Activated CD8-positive, alpha-beta T cell treated with anti-CD3 and anti-CD28 coated beads for 36 hours (primary cell): ENCODE results near the gene ZNF236. TPM values are rescaled to one million over a fixed set of nuclear protein-coding genes. Genes with fewer than 3 reads are reported as not detected.

Experiments used
- ATAC-seq: fragments of 200-7000 bp; cut with Tn5 transposase; one replicate; pipeline ENCODE4 v1.10.0; 2021; ENCODE audit warnings: mild to moderate bottlenecking, moderate library complexity
- CTCF ChIA-PET: fragments of 350-600 bp; sonication (Branson Sonifier 250); formaldehyde crosslinking; loops from one replicate; lab custom pipeline; 2021; ENCODE audit warnings: antibody characterized with exemption; lab: Charles Lee
- POLR2A ChIA-PET: fragments of 350-600 bp; sonication (Branson Sonifier 250); formaldehyde crosslinking; loops from one replicate; lab custom pipeline; 2021; ENCODE audit warnings: antibody characterized with exemption; lab: Charles Lee
- DNase-seq: peaks from one replicate; pipeline ENCODE4 v3.0.0-alpha.2; 2020
- H3K27ac Mint-ChIP-seq: one replicate; pipeline ENCODE4 v1.8.0; 2021; ENCODE audit warnings: mild to moderate bottlenecking, mixed read lengths
- H3K27me3 Mint-ChIP-seq: one replicate; pipeline ENCODE4 v1.8.0; 2021; ENCODE audit warnings: mixed read lengths
- H3K36me3 Mint-ChIP-seq: one replicate; pipeline ENCODE4 v1.8.0; 2021; ENCODE audit warnings: low read depth, mixed read lengths
- H3K4me1 Mint-ChIP-seq: one replicate; pipeline ENCODE4 v1.8.0; 2021; ENCODE audit warnings: low read depth, mixed read lengths
- H3K4me3 Mint-ChIP-seq: one replicate; pipeline ENCODE4 v1.8.0; 2021; ENCODE audit warnings: mild to moderate bottlenecking, moderate library complexity, mixed read lengths
- H3K9me3 Mint-ChIP-seq: one replicate; pipeline ENCODE4 v1.8.0; 2021; ENCODE audit warnings: mixed read lengths
- intact Hi-C: fragments of 100-400 bp; cut with micrococcal nuclease; formaldehyde crosslinking; loops from one replicate; pipeline ENCODE4 v1.10.0; 2022
- total RNA-seq, 2 experiments: library from RNA; stranded (reverse); gene quantifications; one replicate each; pipeline ENCODE4 v1.2.3, GENCODE V29; 2021
- TF ChIP-seq, protein P1 (sequence below): fragments of 200-600 bp; IDR thresholded peaks from one replicate; pipeline ENCODE4 v1.8.0; 2022; ENCODE audit warnings: antibody characterized with exemption, mild to moderate bottlenecking

ZNF236 gene
- total RNA-seq, 2 experiments from 2014 or later, result 12.7 to 15.2 TPM

DNA sequence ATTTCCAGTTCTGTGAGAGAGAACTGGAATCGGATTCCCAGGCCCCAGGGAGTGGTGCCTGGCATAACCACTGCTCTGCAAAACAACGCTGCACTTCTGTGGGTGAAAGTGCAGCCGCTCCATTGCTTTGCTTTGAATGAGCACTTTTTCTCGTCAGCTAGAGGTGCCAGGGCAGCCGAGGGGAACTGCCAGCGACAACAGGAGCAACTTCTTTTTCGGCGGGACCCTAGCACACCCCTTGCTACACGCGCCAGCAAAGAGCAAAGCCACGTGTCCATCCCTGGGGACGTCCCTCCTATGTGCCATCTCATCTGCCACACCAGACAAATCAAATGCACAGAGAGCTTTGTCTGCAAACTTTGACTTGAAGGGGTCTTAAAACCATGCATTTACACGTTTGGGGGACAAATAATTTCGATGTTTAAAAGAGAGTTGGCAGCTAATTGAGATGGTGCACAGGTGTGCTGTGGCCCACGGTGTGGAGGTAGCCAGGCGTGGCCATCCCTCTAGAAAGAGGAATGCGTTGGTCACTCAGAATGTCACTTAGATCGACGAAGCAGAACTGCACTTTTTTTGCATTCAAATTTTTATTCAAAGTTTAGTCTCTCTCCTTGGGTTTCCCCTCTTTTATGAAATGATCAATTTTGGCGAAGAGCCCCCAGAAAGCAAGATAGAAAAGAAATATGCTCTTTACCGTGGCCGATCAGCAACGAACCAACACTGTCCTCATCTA, 158.5 kb downstream of the ZNF236 start:
- Mint-ChIP-seq H3K36me3 (no peaks in the 10 kb centered on the region), H3K27ac (no peak overlapping the region), H3K27me3 (no peaks in the 10 kb centered on the region), H3K4me3 (no peak overlapping the region), H3K4me1 (peaks cover 6% of the 10 kb centered on the region), H3K9me3 (no peaks in the 10 kb centered on the region)
- intact Hi-C loops, result loop anchor here (5.0 kb wide), 1 partner anchor 104 kb away; no protein-coding TSS in a partner anchor
- CTCF ChIA-PET, result interaction anchor here (1.3 to 2.2 kb wide), 3 partner anchors 9 to 179 kb away, joined by 4 to 6 read pairs (median 5); no protein-coding TSS in a partner anchor
- POLR2A ChIA-PET, result interaction anchor here (1.4 kb wide), 1 partner anchor 132 kb away, joined by 4 read pairs; no protein-coding TSS in a partner anchor
- DNase-seq (no peak), ATAC-seq (no peak)
- TF ChIP-seq, protein P1, sequence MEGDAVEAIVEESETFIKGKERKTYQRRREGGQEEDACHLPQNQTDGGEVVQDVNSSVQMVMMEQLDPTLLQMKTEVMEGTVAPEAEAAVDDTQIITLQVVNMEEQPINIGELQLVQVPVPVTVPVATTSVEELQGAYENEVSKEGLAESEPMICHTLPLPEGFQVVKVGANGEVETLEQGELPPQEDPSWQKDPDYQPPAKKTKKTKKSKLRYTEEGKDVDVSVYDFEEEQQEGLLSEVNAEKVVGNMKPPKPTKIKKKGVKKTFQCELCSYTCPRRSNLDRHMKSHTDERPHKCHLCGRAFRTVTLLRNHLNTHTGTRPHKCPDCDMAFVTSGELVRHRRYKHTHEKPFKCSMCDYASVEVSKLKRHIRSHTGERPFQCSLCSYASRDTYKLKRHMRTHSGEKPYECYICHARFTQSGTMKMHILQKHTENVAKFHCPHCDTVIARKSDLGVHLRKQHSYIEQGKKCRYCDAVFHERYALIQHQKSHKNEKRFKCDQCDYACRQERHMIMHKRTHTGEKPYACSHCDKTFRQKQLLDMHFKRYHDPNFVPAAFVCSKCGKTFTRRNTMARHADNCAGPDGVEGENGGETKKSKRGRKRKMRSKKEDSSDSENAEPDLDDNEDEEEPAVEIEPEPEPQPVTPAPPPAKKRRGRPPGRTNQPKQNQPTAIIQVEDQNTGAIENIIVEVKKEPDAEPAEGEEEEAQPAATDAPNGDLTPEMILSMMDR, result no peak

DNA sequence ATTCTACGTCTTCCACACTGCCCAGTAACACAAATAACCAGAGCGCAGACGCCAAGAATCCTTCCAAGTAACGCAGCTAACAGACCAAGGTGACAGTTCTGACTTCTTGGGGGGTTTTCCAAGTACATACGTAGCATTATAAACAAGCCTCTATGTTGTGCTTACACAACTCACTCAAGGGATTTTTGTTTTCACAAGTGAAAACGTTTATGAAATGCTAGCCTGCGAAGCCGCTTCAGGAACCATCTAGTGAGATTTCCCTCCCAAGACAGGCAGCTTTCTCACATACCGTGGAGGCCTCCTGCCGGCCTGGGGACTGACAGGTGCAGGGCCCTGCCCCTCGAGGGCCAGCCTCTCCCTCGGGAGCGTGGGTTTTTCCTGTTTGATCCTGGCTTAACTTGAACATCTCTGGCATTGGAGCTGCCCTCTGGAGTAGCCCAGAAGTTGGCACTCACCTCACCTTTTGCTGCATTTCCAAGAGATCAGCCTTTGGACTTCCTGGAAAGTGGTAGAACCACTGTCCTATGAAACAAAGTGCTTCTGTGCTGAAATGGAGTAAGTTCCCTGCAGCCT, 159.1 kb downstream of the ZNF236 start:
- ChIA-PET POLR2A (no interaction called here), CTCF (interaction anchor here (1.3 to 1.7 kb wide), 4 partner anchors 10 to 180 kb away, joined by 3 to 6 read pairs (median 4); no protein-coding TSS in a partner anchor)
- no peak overlapping the region for H3K4me3 Mint-ChIP-seq
- intact Hi-C loops, result loop anchor here (5.0 kb wide), 1 partner anchor 104 kb away; no protein-coding TSS in a partner anchor
- H3K4me1 Mint-ChIP-seq, result peaks cover 6% of the 10 kb centered on the region
- no peaks in the 10 kb centered on the region for H3K27me3 Mint-ChIP-seq
- no peaks in the 10 kb centered on the region for H3K9me3 Mint-ChIP-seq
- no peak overlapping the region for H3K27ac Mint-ChIP-seq
- ATAC-seq (no peak), DNase-seq (no peak)
- TF ChIP-seq, protein P1, result no peak
- no peaks in the 10 kb centered on the region for H3K36me3 Mint-ChIP-seq

DNA sequence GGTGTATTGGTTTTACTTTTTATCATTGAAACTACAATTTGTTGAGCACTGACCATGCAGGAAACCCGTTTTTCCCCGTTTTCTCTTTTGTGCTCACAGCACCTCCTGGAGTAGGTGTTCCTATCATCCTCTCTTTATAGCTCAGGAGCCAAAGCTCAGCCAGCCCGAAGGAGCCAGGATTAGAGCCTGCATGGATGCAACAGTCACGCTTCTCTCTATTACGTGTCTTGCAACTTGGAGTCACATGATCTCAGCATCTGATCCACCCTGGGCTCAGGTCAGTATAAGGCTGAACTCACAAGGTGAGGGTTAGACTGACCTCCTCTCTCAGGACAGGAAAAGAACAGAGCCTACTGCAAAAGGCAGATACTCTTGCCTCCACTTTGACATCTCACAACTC, 159.7 kb downstream of the ZNF236 start:
- Mint-ChIP-seq H3K36me3 (no peaks in the 10 kb centered on the region), H3K9me3 (no peaks in the 10 kb centered on the region), H3K4me1 (peaks cover 6% of the 10 kb centered on the region), H3K27ac (no peak overlapping the region), H3K4me3 (no peak overlapping the region), H3K27me3 (no peaks in the 10 kb centered on the region)
- CTCF ChIA-PET, result interaction anchor here (0.7 to 5.0 kb wide), 17 partner anchors 10 to 229 kb away, joined by 3 to 88 read pairs (median 6); no protein-coding TSS in a partner anchor
- ATAC-seq, result no peak
- intact Hi-C loops, result loop anchor here (2.0 to 5.0 kb wide), 2 partner anchors 105 to 179 kb away; no protein-coding TSS in a partner anchor
- no peak for DNase-seq
- POLR2A ChIA-PET, result no interaction called here
- TF ChIP-seq, protein P1, result no peak

DNA sequence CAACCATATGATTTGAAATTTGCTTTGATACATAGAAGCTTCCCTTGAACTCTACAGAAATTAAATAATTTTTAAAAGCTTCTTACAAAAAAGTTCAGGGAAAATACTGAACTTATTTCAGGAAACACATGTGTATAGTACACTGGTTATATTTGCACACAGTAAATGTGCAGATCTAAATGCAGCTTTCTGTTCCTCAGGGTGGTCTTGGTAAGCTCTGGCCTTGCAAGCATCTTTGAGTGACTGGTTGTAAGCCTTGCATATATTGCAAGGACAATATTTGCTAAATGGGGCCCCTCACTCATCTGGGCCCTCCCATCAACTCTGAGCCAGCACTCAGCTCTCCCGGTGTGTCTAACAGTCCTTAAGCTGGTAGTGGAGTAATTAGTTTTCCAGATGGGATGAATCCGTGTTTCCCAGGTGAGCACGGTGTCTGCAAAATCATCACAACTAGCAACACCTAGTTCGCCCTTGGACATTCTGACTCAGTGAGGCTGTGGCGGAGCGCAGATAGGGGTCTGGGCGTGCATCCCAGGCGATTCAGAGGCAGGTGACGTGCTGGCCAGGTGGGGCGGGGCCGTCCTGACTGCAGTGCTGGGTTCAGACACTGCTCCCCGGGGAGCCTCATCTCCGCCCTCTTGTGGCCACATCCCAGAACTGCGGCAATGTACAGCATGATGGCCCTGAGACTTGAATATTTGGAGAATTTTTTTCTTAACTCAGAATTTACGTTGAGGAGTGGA, 160.7 kb downstream of the ZNF236 start:
- TF ChIP-seq, protein P1, result peak; percentile 87
- ATAC-seq (peak; percentile 100), DNase-seq (peak; percentile 95)
- intact Hi-C loops, result loop anchor here (2.0 to 5.0 kb wide), 2 partner anchors 106 to 180 kb away; no protein-coding TSS in a partner anchor
- H3K9me3 Mint-ChIP-seq, result no peaks in the 10 kb centered on the region
- H3K4me3 Mint-ChIP-seq, result no peak overlapping the region
- H3K4me1 Mint-ChIP-seq, result peaks cover 6% of the 10 kb centered on the region
- no peaks in the 10 kb centered on the region for H3K36me3 Mint-ChIP-seq
- POLR2A ChIA-PET, result interaction anchor here (1.2 kb wide), 2 partner anchors 23 to 24 kb away, joined by 3 to 4 read pairs; no protein-coding TSS in a partner anchor
- H3K27me3 Mint-ChIP-seq, result no peaks in the 10 kb centered on the region
- no peak overlapping the region for H3K27ac Mint-ChIP-seq
- CTCF ChIA-PET, result interaction anchor here (0.6 to 5.0 kb wide), 39 partner anchors 9 to 668 kb away, joined by 3 to 88 read pairs (median 4); no protein-coding TSS in a partner anchor
